ENCODE results near the gene RSRC1.
A peak's percentile ranks its signal among the peaks of the same experiment; 100 is the strongest.
"Not testable (repeated sequence)": the region's sequence is repeated elsewhere in the genome, so short reads cannot be mapped to it uniquely, and the experiment has no call there.

RSRC1 gene

DNA sequence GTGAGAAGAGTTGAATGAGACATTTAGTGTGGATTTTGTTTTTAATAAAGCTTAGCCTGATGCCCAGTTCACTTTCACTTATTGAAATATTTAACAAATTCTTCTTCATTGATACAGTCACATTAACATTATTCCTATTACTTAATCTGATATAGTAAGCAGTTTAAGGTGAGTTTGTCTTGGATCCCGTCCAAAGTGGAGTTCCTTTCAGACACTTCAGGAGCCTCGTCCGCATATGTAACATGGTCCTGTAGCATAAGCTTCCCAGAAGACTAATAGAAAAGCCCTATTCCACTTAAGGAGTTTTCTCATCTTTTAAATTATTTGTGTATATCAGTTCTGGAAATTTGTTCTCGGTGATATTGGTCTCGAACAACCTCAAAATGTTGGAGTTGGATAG lies 421.4 kb downstream of the RSRC1 start:
- DNase-seq (ENCODE audit: low spot score) = no peak

DNA sequence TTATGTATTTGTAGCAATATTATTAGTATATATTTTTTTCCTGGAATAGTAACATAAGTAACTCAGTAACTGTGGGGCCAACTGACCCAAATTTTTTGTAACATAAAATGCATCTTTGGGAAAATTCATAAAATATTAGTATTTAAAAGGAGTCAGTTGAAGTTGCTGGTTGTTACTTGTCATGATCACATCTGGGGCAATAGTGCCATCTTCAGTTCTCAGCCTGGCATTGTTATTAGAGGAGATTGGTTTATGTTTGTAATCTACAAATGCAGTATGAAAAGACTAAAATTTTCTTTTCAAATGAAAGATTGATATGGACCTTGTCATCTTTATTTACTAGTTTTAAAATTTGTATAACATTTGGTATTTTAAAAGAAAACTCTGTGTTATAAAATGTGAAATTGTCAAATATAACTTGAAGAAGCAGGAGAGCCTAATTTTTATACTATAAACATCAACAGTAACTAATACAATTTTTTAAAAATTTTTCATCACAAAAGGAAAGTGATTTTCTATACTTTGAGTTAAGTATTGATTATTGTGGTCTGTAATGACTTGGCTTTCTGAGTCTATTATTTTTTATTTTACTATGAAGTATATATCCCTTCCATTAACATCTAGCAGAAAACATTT lies 422.3 kb downstream of the RSRC1 start:
- peak; percentile 56 for DNase-seq (ENCODE audit: low spot score)

- no peak for DNase-seq (ENCODE audit: low spot score)
These were observed 426.0 kb downstream of the RSRC1 start for GRCh38 chr3:158535918-158536317.

DNA sequence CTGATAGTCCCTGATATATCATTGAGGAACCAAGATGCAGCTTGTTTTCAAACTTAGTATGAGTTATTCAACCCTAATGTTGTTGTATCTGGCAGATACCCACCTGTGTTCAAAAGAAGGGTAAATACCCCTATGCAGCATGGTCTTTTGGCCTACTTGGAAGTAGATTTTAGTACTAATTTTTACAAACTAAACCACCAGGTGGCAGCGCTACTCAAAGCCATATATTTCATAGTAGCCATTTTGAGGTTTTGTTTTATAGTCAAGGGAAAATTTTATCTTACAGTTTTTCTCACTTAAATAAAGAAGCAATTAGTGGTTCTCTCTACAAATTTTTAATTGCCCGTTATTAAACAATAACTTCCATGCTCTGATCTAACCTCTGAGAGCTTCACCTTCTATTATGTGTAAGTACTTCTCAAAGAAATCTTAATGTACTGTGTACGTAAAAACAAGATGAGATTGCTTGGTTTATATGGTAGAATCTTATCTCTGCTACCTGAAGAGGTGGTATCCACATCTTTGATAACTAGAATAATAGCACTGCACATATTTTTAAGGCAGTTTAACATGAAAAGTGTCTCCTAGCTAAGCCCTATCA lies 429.6 kb downstream of the RSRC1 start:
- peak; percentile 55 for DNase-seq (ENCODE audit: low spot score)

DNA sequence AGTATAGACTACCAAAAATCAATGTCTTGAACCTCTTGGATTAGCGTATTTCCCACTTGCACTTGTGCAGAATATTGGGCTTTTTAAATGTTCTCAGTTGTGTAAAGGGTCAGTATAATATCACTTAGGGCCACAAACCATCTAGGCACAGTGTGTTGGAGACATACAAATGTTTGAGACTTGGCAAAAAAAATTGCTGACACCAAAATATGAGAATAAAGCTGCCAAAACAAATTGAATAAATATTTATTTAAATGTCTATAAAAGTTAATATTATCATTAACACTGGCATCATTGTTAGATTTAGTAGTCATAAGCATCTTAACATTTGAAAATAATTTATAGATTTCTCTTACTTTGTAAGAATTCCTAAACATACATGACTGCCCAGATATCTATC lies 430.2 kb downstream of the RSRC1 start:
- no peak for DNase-seq (ENCODE audit: low spot score)

GRCh38 chr3:158548691-158549090 lies 438.8 kb downstream of the RSRC1 start:
- DNase-seq (ENCODE audit: low spot score) = no peak

GRCh38 chr3:158549938-158550337 lies 440.0 kb downstream of the RSRC1 start:
- DNase-seq (ENCODE audit: low spot score) = not testable (repeated sequence)

DNA sequence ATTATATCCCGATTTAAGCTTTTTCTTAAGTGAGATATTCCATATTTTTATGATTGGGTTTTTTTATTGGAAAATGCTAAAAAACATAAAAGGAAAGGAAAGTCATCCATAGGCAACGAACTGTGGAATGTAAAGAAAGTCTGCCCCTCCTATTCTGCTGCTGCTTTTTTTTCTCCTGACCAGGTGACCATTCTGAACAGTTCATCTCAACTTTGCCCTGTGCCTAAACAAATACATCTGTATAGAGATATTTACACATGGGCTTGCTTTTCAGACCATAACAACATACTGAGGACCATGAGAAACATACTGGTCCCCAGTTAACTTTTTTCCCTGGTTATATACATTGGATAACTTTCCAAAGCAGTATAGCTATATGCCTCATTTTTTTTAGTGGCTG lies 442.2 kb downstream of the RSRC1 start:
- no peak for DNase-seq (ENCODE audit: low spot score)

- no peak for DNase-seq (ENCODE audit: low spot score)
These were observed 449.6 kb downstream of the RSRC1 start for GRCh38 chr3:158559504-158559903.

GRCh38 chr3:158560979-158561378 lies 451.1 kb downstream of the RSRC1 start:
- no peak for DNase-seq (ENCODE audit: low spot score)

- DNase-seq (ENCODE audit: low spot score) = no peak
These were observed 452.8 kb downstream of the RSRC1 start for GRCh38 chr3:158562674-158563073.

- DNase-seq (ENCODE audit: low spot score) = no peak
These were observed 453.2 kb downstream of the RSRC1 start for GRCh38 chr3:158563076-158563475.

- no peak for DNase-seq (ENCODE audit: low spot score)
These were observed 455.2 kb downstream of the RSRC1 start for GRCh38 chr3:158565076-158565475.

DNA sequence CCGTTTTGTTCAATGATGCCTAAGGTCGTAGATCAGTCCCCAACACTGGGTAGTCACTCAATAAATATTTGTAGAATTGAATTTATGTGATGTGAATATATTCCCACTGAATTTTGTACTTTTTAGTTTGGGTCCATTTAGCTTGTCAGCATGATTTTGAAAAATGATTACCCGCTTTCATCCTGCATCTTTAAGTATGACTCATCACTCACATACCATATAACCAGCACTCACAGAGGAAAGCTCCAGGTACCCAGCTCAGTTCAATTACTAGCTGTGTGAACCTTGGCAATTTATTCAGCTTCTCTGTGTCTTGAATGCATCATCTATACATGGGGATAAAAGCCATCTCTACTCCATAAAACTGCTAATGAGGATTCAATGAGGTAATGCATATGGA lies 458.9 kb downstream of the RSRC1 start:
- no peak for DNase-seq (ENCODE audit: low spot score)

GRCh38 chr3:158569794-158570193 lies 459.9 kb downstream of the RSRC1 start:
- no peak for DNase-seq (ENCODE audit: low spot score)

DNA sequence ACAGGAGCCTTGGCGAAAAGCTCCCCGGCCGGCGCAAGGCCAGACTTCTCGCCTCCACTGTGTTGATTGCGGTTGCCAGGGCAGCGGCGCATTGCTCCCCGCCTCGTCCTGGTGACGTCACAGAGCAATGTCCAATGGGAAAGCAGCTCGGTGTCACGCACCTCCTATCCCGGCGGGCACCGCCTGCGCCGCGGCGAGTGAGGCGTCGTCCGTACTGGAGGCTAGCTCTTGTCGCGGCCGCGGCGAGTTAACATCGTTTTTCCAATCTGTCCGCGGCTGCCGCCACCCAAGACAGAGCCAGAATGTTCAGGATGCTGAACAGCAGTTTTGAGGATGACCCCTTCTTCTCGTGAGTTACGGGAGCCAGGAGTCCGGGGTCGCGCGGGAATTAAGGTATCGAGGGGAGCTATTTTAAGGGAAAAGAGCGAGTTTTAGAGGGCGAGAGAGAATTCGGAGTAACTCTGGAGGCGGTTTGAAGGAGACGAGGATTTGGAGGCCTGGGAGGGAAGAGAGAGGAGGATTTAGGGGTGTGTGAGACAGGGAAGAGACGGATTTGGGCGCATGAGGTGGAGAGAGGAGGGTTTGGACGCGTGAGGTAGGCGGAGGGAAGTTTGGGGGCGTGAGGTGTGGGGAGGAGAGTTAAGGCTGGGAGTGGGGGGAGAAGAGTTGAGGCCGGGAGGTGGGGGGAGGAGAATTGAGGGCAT lies 461.3 kb downstream of the RSRC1 start, which contains the start of gene MLF1:
TSS of gene MLF1 (plus strand) at position 196 of the 704 bp plus-strand sequence. CDS start at position 303, 107 bp downstream.
- peak; percentile 98 for DNase-seq (ENCODE audit: low spot score)

DNA sequence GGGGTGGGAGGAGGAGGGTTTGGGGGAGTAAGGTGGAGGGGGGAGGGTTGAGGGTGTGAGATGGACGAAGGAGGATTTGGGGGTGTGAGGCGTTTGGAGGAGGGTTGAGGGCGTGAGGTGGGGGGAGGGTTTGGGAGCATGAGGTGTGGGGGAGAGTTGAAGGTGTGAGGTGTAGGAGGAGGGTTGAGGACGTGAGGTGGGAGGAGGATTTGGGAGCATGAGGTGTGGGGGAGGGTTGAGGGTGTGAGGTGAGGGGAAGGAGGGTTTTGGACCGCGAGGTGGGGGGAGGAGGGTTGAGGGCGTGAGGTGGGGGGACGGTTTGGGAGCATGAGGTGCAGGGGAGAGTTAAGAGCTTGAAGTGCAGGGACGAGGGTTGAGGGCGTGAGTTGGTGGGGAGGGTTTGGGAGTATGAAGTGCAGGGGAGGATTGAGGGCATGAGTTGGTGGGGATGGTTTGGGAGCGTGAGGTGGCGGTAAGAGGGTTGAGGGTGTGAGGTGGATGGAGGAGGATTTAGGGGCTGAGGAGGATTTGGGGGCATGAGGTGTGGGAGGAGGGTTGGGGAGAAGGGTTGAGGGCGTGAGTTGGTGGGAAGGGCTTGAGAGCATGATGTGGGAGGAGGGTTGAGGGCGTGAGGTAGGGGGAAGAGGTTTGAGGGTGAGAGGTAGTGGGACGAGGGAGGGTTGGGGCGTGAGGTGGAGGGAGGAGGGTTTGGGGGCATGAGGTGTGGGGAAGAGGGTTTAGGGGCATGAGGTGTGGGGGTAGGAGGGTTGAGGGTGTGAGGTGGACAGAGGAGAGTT lies 462.3 kb downstream of the RSRC1 start:
- no peak for DNase-seq (ENCODE audit: low spot score)

- no peak for DNase-seq (ENCODE audit: low spot score)
These were observed 462.8 kb downstream of the RSRC1 start for GRCh38 chr3:158572766-158573060.

- no peak for DNase-seq (ENCODE audit: low spot score)
These were observed 463.8 kb downstream of the RSRC1 start for GRCh38 chr3:158573714-158574113.

DNA sequence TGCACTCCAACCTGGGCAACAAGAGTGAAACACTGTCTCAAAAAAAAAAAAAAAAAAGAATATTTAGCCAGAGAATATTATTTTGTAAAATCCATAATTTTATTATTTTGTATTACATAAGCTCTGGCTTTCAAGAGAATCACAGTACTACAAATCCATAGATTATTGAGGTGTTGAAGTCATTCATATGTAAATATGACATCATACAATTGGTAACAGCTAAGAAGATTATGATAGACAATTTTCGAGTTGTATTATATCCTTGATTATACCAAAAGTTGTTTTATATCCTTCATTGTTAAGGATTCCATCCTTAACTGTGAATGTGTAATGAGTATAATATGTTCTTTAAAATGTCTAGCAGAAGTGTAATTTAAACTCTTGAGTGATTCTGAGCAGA lies 464.8 kb downstream of the RSRC1 start:
- DNase-seq (ENCODE audit: low spot score) = no peak

GRCh38 chr3:158590223-158590622 lies 480.3 kb downstream of the RSRC1 start:
- no peak for DNase-seq (ENCODE audit: low spot score)
